HAP-1 (cell line): ENCODE measurements around the gene APOA1.

Experiments
- DNase-seq, 2 experiments: peaks; one replicate each; pipeline ENCODE4 v3.0.0-alpha.2; 2016 to 2020; ENCODE audit warnings: low spot score in 2 of 2
- H3K27me3 ChIP-seq: fragments of 250-450 bp; sonication (Bioruptor Pico); 2 replicates; pipeline ENCODE4 v1.5.1; 2020; ENCODE audit warnings: low read depth, mild to moderate bottlenecking, moderate library complexity
- H3K36me3 ChIP-seq: fragments of 250-450 bp; sonication (Bioruptor Pico); replicated peaks from 2 replicates; pipeline ENCODE4 v1.5.1; 2020; ENCODE audit warnings: mild to moderate bottlenecking
- H3K4me1 ChIP-seq: fragments of 250-450 bp; sonication (Bioruptor Pico); 2 replicates; pipeline ENCODE4 v1.5.1; 2020; ENCODE audit warnings: mild to moderate bottlenecking
- H3K4me3 ChIP-seq: fragments of 250-450 bp; sonication (Bioruptor Pico); 2 replicates; pipeline ENCODE4 v1.5.1; 2020; ENCODE audit warnings: mild to moderate bottlenecking, moderate library complexity
- H3K9me3 ChIP-seq: fragments of 250-450 bp; sonication (Bioruptor Pico); 2 replicates; pipeline ENCODE4 v1.5.1; 2020; ENCODE audit warnings: mild to moderate bottlenecking, moderate library complexity
- in situ Hi-C: fragments of 300-500 bp; cut with MboI; formaldehyde crosslinking; loops from 3 replicates; pipeline ENCODE4 v1.14.3; 2020; ENCODE audit warnings: low sequenced_read_pairs, inconsistent platforms, mixed read lengths

The APOA1 gene

DNA sequence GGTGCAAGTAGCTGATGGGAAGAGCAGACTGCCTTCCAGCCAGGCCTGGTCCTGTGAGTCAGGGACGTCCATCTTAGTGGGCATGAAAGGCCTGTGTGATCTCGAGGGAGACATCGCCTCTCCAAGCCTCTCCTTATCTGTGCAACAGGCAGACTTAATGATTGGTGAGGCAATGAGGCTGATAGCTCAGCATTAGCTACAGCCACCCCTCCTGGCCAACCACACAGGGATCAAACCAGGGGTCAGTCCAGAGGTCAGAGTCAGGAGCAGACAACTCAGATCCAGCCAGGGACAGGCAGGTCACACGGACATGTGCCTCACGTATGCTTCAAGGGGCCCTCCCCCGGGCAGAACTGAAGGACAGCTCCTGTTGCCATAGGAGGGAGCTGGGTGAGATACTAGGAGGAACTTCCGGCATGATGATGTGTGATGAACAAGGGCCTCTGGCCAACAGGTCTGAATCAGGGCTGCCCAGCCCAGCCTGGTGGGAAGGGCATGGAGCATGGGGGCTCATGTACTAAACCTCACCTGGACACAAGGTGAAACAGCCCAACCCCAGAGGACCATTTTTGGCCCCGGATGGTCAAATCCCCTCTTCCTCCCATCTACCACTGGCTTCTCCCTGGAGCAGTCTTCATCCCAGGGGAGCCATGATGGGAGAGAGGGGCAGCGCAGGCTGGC, 10.5 kb downstream of the APOA1 start:
- in situ Hi-C loops = no loop called here
- Histone ChIP-seq H3K4me1 (no peaks in the 10 kb centered on the region), H3K27me3 (no peaks in the 10 kb centered on the region), H3K36me3 (no peaks in the 10 kb centered on the region), H3K4me3 (no peak overlapping the region), H3K9me3 (no peaks in the 10 kb centered on the region)
- DNase-seq = no peak

- in situ Hi-C loops = no loop called here
- H3K27me3 ChIP-seq = no peaks in the 10 kb centered on the region
- H3K4me1 ChIP-seq = no peaks in the 10 kb centered on the region
- no peak overlapping the region for H3K4me3 ChIP-seq
- no peak for DNase-seq
- H3K9me3 ChIP-seq = no peaks in the 10 kb centered on the region
- H3K36me3 ChIP-seq = no peaks in the 10 kb centered on the region
Measured at GRCh38 chr11:116825854-116826750, 11.3 kb downstream of the APOA1 start.

DNA sequence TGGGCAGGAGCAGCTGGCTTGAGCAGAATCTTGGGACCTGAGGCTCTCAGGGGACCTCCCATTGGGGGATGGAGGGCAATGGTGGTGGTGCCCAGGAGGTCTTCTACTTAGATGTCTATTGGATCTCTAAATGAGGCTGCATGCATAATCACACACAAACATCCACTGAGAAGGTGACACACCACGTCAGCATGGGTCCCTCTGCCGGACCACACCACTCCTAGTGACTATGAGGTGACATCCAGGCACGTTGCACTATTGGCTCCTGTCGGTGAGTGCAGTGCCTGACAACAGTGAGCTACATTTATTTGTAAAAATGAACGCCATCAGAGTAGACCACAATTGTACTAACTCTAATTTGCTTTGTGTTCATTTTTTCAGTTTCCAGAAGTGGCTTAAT, 12.0 kb downstream of the APOA1 start:
- H3K9me3 ChIP-seq = no peaks in the 10 kb centered on the region
- no peak overlapping the region for H3K4me3 ChIP-seq
- in situ Hi-C loops = no loop called here
- H3K4me1 ChIP-seq = no peaks in the 10 kb centered on the region
- no peaks in the 10 kb centered on the region for H3K27me3 ChIP-seq
- H3K36me3 ChIP-seq = no peaks in the 10 kb centered on the region
- no peak for DNase-seq

DNA sequence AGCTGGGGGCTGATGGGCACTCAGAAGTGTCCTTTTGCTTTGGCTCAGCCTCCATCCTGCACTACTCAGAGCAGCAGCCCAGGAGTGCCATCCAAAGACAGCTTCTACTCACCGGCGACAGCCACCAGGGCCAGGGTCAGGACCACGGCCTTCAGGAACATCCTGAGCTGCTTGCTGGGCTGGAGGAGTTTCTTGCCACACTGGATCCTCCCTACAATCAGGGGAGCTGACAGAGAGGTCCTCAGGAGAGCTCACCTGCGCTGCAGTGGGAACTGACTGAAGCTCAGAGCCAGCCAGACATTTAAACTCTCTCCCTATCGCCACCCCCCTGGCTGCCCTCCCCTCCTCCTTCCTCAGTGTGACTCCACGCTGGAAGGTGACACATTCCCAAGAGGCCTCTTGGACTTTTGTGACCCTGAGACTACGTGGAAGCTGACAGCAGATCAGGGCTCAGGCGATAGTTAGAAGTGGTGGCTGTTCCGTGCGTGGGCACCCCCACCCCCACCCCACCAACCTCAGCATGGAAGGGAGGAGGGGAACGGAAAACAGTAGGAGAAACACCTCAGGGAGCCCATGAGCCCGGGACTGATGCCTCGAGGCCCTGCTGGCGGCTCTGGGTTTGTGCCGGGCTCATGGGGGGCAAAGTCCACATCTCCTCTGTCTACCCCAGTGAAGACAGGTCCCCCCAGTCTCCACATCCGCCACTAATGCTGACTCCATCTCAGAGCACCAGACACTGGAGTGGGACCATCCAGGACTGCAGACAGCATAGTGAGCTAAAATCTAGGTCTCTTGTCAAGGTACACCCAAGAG, 14.2 kb downstream of the APOA1 start, which contains the start of gene APOA4:
Gene APOA4 (minus strand): TSS at position 274 of the 813 bp plus-strand sequence. CDS start 113 bp downstream, at position 161.
- no peak for DNase-seq
- Histone ChIP-seq H3K9me3 (no peaks in the 10 kb centered on the region), H3K36me3 (no peaks in the 10 kb centered on the region), H3K4me1 (no peaks in the 10 kb centered on the region), H3K4me3 (no peak within 1 kb of the TSS), H3K27me3 (no peaks in the 10 kb centered on the region)
- in situ Hi-C loops = no loop called here

DNA sequence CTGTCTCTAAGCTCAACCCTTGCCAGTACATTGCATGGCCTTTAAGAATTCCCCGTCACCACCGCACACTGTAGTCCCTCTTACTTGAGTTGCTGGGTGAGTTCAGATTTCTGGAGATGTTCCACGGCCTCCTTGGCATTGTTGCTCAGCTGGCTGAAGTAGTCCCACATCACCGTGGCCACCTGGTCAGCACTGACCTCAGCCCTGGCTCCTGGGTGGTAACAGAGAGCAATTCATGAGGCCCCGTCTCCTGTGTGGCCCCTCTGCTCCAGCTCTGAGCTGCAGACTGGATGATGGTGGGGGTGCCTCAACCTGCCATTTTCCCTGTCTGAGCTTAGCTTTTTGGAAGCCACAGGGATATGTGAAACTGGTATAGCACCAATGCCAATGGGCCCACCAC, 14.8 kb downstream of the APOA1 start:
- no peaks in the 10 kb centered on the region for H3K27me3 ChIP-seq
- no peaks in the 10 kb centered on the region for H3K9me3 ChIP-seq
- in situ Hi-C loops = no loop called here
- no peaks in the 10 kb centered on the region for H3K36me3 ChIP-seq
- no peak for DNase-seq
- no peaks in the 10 kb centered on the region for H3K4me1 ChIP-seq
- H3K4me3 ChIP-seq = no peak overlapping the region

GRCh38 chr11:116821050-116821918, 16.1 kb downstream of the APOA1 start:
- no peak overlapping the region for H3K4me3 ChIP-seq
- no peaks in the 10 kb centered on the region for H3K9me3 ChIP-seq
- no peaks in the 10 kb centered on the region for H3K4me1 ChIP-seq
- no peaks in the 10 kb centered on the region for H3K27me3 ChIP-seq
- no peaks in the 10 kb centered on the region for H3K36me3 ChIP-seq
- DNase-seq = no peak
- in situ Hi-C loops = no loop called here

DNA sequence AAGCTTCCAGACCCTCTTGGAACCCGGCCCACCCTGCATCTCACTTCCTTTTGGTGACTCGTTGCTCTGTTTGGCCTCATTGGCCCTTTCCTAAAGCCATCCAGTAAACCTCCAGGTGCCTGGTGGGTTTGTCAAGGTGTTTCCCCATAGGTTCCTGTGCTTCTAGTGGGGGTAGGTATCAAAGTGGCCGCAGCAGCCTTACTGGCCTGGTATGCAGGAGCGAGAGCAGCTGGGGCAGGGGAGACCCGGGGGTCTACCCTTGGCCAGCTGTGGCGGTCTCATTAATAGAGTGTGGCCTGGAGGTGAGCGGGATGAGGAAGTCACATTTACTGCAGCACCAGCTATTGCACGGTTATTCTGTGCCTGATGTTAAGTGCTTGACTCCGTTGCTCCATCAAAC, 18.4 kb downstream of the APOA1 start:
- H3K36me3 ChIP-seq = no peaks in the 10 kb centered on the region
- H3K9me3 ChIP-seq = no peaks in the 10 kb centered on the region
- H3K4me1 ChIP-seq = no peaks in the 10 kb centered on the region
- in situ Hi-C loops = no loop called here
- H3K27me3 ChIP-seq = no peaks in the 10 kb centered on the region
- DNase-seq = no peak
- no peak overlapping the region for H3K4me3 ChIP-seq

- Histone ChIP-seq H3K36me3 (no peaks in the 10 kb centered on the region), H3K27me3 (no peaks in the 10 kb centered on the region), H3K4me3 (no peak overlapping the region), H3K9me3 (no peaks in the 10 kb centered on the region), H3K4me1 (no peaks in the 10 kb centered on the region)
- no peak for DNase-seq
- in situ Hi-C loops = no loop called here
Measured at GRCh38 chr11:116814502-116814901, 22.9 kb downstream of the APOA1 start.

DNA sequence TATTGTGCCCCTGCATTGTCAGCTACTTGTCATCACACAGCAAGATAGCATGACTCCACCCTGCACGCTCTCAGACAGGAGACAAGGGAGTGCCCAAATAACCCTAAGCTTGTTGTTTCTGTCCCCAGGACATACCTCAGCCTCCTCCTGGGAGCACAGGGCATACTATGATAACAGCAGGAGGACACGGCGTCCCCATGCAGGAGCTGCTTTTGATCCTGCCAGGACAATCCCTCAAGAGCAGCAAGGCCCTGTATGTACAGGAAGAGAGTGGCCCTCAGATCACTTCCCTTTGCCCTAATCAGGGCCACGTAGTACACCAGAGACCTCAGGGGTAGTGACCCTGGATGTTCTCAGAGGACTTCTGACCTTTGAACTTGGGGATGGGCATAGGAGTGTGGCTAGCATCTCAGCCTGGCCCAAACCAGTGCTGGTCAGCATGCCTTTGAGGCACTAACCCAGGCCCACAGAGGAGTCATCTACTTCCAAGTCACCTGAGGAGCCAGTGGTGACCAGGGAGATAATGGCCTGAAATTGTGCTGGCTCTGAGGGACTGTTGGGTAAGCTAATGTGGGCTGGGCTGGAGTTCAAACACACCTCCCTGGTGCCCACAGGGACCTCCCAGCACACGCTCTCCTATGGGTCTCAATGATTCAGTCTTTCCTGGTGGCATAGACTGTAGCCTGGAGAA, 23.5 kb downstream of the APOA1 start:
- Histone ChIP-seq H3K4me1 (no peaks in the 10 kb centered on the region), H3K4me3 (no peak overlapping the region), H3K27me3 (no peaks in the 10 kb centered on the region), H3K36me3 (no peaks in the 10 kb centered on the region), H3K9me3 (no peaks in the 10 kb centered on the region)
- no peak for DNase-seq
- in situ Hi-C loops = no loop called here

- DNase-seq = no peak
- Histone ChIP-seq H3K36me3 (no peaks in the 10 kb centered on the region), H3K27me3 (no peaks in the 10 kb centered on the region), H3K4me1 (no peaks in the 10 kb centered on the region), H3K4me3 (no peak overlapping the region), H3K9me3 (no peaks in the 10 kb centered on the region)
- in situ Hi-C loops = no loop called here
Measured at GRCh38 chr11:116813170-116813569, 24.3 kb downstream of the APOA1 start.

DNA sequence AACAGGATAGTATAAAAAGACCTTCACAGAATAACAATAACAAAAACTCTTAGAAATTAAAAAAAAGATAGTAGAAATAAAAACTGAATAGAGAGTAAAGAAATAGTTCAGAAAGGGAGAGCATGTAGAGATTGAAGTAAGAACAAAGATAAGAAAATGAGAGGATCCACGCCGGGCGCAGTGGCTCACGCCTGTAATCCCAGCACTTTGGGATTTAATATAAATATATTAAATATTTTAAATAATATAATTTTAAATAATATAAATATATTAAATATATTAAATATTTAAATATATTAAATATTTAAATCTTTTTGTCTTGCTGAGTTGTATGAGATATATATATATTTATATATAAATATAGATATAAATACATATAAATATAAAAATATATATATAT, 25.3 kb downstream of the APOA1 start:
- H3K9me3 ChIP-seq = no peaks in the 10 kb centered on the region
- H3K4me3 ChIP-seq = no peak overlapping the region
- no peaks in the 10 kb centered on the region for H3K4me1 ChIP-seq
- no peak for DNase-seq
- H3K27me3 ChIP-seq = no peaks in the 10 kb centered on the region
- in situ Hi-C loops = no loop called here
- no peaks in the 10 kb centered on the region for H3K36me3 ChIP-seq

GRCh38 chr11:116811194-116811593, 26.2 kb downstream of the APOA1 start:
- Histone ChIP-seq H3K4me3 (no peak overlapping the region), H3K27me3 (no peaks in the 10 kb centered on the region), H3K36me3 (no peaks in the 10 kb centered on the region), H3K4me1 (no peaks in the 10 kb centered on the region), H3K9me3 (no peaks in the 10 kb centered on the region)
- in situ Hi-C loops = no loop called here
- no peak for DNase-seq
